HTERT RPE-1 (cell line): ENCODE results near the gene PRKAR2A.
"Not testable (repeated sequence)": the region's sequence is repeated elsewhere in the genome, so short reads cannot be mapped to it uniquely, and the experiment has no call there.

ENCODE experiments used
- in situ Hi-C: fragments of 300-500 bp; cut with MboI; formaldehyde crosslinking; loops from 4 replicates; pipeline ENCODE4 v1.14.3; 2020; ENCODE audit warnings: low sequenced_read_pairs

The PRKAR2A gene

DNA sequence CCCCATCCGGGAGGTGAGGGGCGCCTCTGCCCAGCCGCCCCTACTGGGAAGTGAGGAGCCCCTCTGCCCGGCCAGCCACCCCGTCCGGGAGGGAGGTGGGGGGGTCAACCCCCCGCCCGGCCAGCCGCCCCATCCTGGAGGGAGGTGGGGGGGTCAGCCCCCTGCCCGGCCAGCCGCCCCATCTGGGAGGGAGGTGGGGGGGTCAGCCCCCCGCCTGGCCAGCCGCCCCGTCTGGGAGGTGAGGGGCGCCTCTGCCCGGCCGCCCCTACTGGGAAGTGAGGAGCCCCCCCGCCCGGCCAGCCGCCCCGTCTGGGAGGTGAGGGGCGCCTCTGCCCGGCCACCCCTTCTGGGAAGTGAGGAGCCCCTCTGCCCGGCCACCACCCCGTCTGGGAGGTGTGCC, 113.1 kb downstream of the PRKAR2A start:
- in situ Hi-C loops, result not testable (repeated sequence)

DNA sequence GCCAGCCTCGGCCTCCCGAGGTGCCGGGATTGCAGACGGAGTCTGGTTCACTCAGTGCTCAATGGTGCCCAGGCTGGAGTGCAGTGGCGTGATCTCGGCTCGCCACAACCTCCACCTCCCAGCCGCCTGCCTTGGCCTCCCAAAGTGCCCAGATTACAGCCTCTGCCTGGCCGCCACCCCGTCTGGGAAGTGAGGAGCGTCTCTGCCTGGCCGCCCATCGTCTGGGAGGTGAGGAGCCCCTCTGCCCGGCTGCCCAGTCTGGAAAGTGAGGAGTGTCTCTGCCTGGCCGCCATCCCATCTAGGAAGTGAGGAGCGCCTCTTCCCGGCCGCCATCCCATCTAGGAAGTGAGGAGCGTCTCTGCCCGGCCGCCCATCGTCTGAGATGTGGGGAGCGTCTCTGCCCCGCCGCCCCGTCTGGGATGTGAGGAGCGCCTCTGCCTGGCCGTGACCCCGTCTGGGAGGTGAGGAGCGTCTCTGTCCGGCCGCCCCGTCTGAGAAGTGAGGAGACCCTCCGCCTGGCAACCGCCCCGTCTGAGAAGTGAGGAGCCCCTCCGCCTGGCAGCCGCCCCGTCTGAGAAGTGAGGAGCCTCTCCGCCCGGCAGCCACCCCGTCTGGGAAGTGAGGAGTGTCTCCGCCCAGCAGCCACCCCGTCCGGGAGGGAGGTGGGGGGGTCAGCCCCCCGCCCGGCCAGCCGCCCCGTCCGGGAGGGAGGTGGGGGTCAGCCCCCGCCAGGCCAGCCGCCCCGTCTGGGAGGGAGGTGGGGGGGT, 113.7 kb downstream of the PRKAR2A start:
- in situ Hi-C loops, result not testable (repeated sequence)

DNA sequence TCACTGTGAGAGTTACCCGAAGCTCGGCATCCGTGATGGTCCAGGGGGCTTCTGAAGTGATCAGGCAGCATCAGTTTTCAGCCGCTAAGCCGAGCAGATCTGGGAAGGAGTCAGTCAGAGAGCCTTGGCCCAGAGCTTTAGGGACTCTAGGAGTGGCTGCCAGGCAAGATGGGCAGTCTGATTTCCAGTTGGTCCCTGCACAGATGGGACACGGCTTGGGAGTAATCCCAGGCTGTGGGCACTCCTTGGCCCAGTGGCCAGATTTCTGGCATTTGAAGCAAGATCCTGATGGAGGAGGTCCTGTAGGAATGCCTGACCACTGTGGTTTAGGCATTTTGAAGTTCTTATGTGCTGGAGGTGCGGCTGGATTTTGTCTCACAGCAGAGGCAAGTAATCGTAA, 120.2 kb downstream of the PRKAR2A start:
- in situ Hi-C loops, result no loop called here

DNA sequence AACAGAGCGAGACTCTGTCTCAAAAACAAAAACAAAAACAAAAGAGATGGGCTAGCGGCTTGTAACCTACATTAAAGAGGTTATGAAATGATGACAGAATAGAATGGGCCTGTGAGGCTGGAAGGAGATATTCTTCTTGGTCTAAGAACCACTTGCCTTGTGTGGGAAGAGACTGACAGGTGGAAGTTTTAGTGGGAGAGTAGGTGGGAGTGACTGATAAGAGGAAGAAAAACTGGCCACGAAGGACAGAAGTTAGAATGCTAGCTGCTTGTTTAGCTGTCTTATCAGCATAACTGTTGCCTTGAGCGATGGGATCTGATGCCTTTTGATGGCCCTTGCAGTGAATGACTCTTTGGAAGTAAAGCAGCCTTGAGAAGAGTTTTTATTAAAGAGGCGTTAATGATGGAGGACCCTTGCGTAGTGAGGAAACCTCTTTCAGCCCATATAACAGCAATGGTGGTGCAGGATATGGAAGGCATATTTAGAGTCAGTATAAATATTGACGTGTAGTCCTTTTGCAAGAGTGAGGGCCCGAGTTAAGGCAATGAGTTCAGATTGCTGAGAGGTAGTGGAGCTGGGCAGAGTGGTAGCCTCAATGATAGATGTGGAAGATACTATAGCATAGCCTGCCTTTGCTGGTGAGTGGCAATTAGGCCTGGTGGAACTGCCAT, 122.4 kb downstream of the PRKAR2A start:
- in situ Hi-C loops, result not testable (repeated sequence)

DNA sequence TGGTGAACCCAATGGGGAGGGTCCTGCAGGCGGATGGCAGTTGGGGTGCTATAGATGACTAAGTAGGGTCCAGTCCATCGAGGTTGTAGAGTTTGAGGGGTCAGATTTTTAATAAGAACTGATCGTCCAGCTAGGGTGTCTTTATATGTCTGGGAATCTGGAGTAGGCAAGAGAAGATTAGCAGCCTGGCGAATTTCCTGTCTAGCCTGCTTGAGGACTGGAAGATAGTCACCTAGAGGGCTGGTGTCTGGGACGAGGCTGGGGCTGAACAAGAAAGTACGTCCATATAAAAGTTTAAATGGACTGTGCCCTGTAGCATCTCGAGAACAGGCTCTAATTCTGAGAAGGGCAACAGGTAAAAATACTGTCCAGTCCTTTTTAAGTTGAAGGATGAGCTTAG, 123.9 kb downstream of the PRKAR2A start:
- in situ Hi-C loops, result no loop called here

DNA sequence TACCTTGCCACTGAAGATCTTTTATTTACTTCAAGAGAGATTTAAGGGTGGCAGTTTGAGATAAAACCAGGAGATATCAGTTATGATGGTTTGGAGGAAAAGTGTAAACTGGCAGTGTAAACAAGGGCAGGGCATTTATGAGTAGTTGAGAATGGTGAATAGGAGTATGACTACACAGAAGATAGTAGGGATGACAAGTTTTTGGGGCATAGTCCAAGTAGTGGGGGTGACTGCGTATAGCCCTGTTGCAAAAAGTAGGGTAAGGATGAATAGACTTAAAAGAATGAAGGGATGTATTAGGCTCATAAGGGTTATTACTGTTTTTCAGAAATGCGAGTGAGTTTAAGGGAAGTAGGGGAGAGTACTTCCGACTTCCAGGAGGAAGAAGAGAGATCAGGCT, 124.4 kb downstream of the PRKAR2A start:
- in situ Hi-C loops, result not testable (repeated sequence)

DNA sequence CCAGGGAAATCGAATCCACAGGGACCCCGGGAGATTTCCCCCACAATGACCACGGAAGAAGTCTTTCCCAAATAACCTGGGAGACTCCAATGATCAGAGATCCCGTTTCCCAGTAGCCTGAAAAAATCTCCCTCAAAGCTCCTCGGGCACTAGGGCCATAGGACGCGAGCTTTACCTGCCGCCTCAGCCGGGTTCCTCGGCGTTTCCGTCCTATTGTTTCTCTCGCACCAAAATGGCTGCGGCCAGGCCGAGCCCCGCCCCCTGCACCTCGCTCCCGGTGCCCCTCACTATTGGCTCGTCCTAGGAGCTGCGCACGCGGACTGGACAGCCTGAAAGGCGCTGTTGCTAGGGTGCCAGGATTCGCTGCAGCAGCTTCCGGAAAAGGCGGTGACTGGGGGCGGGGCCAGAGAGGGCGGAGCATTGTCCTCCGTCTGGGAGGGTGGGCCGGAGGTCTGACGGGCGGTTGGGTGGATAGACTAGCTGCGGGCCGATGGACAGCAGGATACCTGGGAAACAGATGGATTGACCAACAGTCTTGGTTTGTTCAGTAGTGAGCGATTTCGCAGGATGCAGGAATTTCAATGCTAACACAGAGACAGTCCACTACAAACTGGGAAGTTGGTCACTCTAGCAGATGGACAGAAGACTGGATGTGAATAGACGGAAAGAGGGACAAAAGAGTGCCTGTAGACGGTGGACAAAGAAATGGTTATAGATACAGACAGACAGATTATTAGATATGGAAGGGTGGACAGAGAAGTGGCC, 130.5 kb downstream of the PRKAR2A start, which contains the start of gene IP6K2:
Gene IP6K2 (minus strand): TSS at position 240 of the 765 bp plus-strand sequence. CDS start 21,930 bp downstream, outside the sequence.
- in situ Hi-C loops, result no loop called here

DNA sequence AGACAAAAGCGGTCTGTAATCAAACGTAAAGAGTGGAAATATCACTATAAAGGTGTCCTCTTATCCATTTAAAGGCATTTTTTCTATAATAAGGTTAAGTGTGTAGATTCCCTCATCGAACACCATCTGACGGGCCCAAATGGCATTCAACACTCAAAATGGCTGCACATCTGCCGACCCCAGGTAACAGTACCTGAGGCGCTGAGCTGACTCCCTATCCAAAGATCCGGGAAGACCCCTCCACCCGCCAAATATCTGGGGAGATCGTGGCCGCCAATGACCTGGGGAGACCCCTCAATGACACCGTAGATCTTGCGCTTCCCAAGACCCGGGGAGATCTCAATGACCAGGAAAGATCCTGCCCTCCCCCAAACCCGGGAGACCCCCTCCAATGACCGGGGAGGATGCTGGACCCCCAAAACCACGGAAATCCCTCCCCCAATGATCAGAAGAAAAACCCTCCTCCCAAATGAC, 131.1 kb downstream of the PRKAR2A start:
- in situ Hi-C loops, result no loop called here

DNA sequence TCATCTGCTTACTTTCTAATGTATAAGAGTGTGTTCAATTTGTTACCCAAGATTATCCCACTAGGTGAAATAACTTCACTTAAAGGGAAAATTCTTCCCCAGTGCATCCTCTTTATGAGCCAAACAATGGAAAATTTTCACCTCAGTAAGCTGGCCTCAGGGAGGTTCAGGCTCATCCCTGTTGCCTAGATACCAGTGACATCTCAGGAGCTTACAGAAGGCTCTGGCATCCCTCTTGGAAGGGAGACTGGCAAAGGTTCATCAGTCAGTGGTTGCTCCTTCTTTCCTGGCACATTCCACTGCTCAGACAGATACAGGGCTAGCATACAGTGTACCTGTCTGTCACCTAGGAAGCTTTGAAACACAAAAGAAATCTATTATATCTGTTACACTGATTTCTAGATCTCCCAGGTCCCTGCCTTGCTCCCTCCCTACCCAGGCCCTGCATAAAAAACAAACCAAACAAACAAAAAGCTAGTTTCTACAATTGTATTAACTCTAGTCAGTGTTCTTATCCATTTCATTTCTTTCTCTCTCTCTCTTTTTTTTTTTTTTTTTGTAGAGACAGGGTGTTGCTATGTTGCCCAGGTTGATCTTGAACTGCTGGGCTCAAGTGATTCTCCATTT, 132.4 kb downstream of the PRKAR2A start:
- in situ Hi-C loops, result no loop called here

DNA sequence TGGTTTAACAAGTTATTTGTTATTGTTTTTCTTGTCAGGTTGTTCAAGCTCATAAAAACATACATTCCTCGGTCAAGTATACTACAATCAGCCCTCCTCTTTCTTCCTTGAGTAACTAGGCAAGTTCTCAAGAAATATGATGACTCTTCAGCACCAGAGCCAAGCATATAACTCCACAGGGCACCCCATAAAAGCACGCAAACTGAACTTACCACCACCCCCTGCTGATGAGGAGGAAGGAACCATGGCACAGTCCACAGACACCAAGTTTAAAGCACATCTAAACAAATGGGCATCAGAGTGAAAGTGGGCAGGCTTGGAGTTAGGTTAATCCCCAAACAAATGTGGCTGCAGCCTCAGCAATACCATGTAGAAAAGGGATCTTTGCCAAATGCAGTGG, 135.9 kb downstream of the PRKAR2A start:
- in situ Hi-C loops, result no loop called here

DNA sequence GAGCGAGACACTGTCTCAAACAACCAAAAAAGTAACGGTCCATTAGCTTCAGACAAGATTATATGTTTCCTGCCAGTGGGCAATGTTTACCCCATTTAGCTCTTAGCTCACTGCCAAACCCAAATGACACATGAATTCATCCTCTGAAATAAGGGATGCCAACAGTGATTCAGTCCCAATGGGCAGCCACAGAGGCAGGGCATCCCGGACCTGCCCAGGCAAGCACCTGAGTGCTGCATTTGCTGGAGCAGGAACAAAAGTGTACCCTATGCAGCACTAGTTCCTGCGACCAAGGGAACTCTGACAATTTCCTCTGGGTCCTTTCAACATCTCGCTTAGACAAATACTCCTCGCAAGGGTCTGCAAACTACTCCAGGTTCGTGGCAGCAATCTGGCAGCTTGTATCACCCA, 138.6 kb downstream of the PRKAR2A start:
- in situ Hi-C loops, result no loop called here

DNA sequence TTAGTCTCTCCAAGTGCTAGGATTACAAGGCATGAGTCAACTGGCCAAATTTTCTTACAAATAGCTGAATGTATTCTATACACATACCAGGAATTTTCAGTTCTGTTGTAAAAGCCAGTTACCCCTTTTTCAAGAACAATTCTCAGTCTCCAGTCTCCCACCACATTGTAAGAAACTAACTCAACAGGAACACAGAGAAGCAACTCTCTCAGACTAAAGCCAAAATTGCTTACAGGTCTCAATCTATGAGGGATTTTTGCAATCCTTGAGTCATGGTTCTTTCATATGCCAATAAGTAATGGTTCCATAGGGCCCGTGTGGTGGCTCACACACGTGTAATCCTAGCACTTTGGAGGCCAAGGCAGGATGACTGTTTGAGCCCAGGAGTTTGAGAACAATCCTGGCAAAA, 139.2 kb downstream of the PRKAR2A start:
- in situ Hi-C loops, result no loop called here

DNA sequence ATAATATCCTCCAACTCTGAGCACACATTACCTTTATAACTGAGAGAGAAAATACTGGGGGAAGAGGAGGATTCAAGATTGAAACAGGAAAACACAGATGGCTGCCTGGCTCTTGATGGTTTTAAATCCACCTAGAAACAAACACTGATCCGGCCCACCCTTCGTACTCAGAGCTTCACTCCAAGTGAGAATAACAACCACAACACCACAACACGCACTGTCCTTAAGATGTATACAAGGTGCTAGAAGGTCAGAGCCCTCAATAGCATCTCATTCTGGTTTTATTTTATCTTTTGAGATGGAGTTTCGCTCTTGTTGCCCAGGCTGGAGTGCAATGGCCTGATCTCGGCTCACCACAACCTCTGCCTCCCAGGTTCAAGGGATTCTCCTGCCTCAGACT, 140.5 kb downstream of the PRKAR2A start:
- in situ Hi-C loops, result no loop called here

DNA sequence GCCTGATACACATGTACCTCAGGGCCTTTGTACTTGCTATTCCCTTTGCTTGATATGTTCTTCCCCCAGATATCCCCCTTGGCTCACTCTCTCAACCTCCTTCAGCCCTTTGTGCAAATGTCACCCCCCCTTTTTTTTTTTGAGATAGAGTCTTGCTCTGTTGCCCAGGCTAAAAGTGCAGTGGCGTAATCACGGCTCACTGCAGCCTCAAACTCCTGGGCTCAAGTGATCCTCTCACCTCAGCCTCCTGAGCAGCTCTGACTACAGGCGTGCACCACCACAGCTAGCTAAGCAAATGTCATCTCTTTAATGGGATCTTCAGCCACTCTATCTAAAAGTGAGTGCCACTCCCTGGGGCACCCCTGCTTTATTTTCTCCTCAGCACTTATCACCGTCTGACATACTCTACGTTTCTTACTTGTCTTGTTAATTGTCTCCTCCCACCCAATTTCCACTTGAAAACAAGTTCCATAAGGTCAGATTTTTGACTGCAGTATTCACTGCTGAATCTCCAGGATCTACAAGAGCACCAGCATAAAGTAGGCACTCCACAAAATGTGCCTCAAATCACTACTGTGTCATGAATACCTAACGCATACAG, 145.3 kb downstream of the PRKAR2A start:
- in situ Hi-C loops, result no loop called here

DNA sequence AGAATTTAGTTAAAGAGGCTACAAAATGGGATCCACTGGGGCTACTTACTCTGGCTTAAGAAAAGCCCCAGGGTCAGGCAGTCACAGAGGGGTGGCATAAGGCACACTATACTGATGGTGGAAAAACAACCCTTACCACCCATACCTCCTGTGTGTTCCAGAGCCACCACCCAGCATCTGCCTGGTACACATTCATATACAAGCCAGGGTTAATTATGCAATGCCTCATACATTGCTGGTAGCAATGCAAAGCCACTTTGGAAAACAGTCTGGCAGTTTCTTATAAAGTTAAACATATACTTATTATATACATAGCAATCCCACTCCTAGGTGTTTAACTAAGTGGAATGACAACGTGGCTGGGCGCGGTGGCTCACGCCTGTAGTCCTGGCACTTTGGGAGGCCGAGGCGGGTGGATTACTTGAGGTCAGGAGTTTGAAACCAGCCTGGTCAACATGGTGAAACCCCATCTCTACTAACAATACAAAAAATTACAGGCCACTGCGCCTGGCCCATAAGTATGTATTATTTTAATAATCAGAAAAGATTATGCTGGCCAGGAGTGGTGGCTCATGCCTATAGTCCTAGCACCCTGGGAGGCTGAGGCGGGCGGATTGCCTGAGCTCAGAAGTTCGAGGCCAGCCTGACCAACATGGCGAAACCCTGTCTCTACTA, 146.8 kb downstream of the PRKAR2A start:
- in situ Hi-C loops, result no loop called here

DNA sequence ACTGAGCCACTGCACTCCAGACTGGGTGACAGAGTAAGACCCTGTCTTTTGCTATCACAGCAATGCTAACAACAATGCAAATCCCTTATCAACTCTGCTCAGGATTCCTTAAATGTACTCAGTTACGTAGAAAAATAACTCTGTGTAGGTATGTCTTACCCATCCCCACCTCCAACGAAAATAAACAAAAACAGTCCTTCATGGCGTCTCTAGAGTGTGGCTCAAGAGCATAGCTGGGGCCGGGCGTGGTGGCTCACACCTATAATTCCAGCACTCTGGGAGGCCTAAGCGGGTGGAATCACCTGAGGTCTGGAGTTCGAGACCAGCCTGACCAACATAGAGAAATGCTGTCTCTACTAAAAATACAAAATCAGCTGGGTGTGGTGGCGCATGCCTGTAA, 148.8 kb downstream of the PRKAR2A start:
- in situ Hi-C loops, result no loop called here

DNA sequence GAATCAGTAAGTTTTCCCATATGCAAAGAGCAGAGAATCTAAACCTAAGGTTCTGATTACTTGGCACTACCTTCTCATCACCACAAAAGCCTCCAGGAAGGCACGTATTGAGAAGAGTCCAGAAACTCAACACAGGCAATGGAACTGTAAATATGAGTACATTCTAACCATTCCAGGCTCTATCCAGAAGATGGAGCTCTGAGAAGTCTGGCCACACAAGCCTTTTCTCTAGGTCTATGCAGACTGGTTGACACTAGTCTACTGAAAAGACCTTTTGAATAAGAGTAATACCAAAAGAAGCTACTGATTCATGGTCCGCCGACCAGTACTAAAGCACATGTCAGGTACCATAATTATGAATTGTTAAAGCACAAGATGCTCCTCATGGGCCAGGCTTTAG, 149.7 kb downstream of the PRKAR2A start:
- in situ Hi-C loops, result no loop called here

DNA sequence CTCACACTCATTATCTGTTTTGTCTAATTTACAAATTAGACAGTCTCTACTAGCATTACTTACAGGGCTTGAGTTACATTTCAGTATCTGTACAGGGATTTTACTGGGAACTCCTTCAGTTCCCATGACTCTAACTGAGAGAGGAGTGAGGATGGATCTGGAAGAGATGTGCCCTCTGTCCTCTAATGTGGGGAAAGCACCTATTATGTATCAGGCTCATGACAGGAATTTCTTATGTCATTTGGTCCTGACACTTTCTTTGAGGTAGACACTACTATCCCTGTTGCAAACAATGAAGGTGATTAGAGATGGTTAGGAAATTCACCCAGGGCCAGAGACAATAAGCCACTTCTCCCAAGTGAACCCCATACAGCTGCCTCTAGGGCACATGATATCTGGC, 151.1 kb downstream of the PRKAR2A start:
- in situ Hi-C loops, result no loop called here
